ENCODE data around the gene ZNF260. TPM values are rescaled to one million over a fixed set of nuclear protein-coding genes. Genes with fewer than 3 reads are reported as not detected.

ZNF260 gene
- total RNA-seq, 1 donor from 2014 or later: 32.1 TPM

DNA sequence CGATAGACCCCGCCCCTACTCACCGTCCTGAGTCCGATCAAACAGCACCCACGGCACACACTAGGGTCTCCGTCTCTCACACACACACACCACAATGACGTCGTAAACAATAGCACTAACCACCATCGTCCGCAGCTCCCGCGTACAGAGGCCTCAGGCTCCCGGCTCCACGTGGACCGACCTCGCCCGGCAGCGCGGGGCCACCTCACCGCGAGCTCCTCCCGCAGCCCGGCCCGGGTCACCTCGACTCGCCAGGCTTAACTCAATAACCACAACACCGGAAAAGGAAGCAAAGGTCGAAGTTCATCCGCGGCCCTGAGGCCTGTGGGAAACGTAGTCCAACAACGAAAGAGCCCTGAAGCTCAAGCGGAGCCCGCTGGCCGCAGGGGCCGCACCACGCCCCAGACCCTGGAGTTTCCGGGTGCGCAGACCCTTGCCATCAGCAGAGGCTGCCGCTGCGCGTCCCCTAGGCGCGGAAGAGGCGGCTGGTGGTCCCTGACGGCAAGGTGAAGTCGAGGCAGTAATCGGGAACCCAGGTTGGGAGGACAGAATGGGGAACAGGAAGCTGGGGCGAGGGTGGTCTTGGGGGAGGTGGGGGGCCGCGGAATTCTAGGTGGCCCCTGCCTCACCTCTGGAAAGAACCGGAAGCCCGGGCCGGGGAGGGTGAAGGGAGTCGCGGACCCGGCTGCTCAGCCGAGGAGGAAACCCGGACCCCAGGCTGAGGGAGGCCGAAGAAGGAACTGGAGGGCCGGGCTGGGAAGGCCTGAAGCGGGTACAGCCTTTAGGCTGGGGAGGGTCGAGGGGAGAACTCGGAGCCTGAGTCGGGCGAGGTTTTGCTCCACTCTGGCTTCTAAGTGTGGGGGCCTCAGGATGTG, 45.2 kb upstream of the ZNF260 start, which contains the start of gene ZNF529:
TSS of gene ZNF529 (minus strand) at position 273 of the 875 bp plus-strand sequence. CDS start 946 bp downstream, outside the sequence.
- peaks cover 36% of the 10 kb centered on the region for H3K36me3 Mint-ChIP-seq (ENCODE audit: low read depth)
- peaks cover 2% of the 10 kb centered on the region for H3K9me3 Mint-ChIP-seq
- peak; percentile 88 for DNase-seq (ENCODE audit: low read depth, low spot score)
- H3K27ac Mint-ChIP-seq (ENCODE audit: unreplicated experiment): peak within 1 kb of the TSS; percentile 98
- no peaks in the 10 kb centered on the region for H3K27me3 Mint-ChIP-seq (ENCODE audit: low read depth)
- peaks cover 34% of the 10 kb centered on the region for H3K4me1 Mint-ChIP-seq
- TF ChIP-seq, protein P1, sequence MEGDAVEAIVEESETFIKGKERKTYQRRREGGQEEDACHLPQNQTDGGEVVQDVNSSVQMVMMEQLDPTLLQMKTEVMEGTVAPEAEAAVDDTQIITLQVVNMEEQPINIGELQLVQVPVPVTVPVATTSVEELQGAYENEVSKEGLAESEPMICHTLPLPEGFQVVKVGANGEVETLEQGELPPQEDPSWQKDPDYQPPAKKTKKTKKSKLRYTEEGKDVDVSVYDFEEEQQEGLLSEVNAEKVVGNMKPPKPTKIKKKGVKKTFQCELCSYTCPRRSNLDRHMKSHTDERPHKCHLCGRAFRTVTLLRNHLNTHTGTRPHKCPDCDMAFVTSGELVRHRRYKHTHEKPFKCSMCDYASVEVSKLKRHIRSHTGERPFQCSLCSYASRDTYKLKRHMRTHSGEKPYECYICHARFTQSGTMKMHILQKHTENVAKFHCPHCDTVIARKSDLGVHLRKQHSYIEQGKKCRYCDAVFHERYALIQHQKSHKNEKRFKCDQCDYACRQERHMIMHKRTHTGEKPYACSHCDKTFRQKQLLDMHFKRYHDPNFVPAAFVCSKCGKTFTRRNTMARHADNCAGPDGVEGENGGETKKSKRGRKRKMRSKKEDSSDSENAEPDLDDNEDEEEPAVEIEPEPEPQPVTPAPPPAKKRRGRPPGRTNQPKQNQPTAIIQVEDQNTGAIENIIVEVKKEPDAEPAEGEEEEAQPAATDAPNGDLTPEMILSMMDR (conservative IDR thresholded peaks at IDR 0.05): peak; percentile 18
- peak within 1 kb of the TSS; percentile 94 for H3K4me3 Mint-ChIP-seq

DNA sequence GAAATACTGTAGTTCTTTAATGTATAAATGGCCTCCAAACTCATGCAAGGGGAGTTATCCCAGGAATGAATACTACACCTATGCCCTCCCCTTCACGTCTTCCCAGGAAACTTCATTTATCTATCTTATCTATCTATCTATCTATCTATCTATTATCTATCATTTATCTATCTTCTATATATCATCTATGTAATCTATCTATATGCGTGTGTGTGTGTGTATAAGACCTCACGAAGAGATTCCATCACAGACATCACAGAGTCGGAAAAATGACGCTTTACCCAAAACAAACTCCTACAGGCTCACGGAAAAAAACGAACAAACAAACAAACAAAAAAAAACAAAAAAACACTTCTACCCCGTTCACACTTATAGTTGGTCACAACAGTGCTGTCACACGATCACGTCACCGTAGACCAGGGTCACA, 44.5 kb upstream of the ZNF260 start:
- H3K4me3 Mint-ChIP-seq: peak overlapping the region; percentile 94
- H3K27me3 Mint-ChIP-seq (ENCODE audit: low read depth): no peaks in the 10 kb centered on the region
- peak overlapping the region; percentile 98 for H3K27ac Mint-ChIP-seq (ENCODE audit: unreplicated experiment)
- TF ChIP-seq, protein P1 (conservative IDR thresholded peaks at IDR 0.05): no peak
- peaks cover 41% of the 10 kb centered on the region for H3K36me3 Mint-ChIP-seq (ENCODE audit: low read depth)
- DNase-seq (ENCODE audit: low read depth, low spot score): no peak
- peaks cover 34% of the 10 kb centered on the region for H3K4me1 Mint-ChIP-seq
- H3K9me3 Mint-ChIP-seq: peaks cover 6% of the 10 kb centered on the region

DNA sequence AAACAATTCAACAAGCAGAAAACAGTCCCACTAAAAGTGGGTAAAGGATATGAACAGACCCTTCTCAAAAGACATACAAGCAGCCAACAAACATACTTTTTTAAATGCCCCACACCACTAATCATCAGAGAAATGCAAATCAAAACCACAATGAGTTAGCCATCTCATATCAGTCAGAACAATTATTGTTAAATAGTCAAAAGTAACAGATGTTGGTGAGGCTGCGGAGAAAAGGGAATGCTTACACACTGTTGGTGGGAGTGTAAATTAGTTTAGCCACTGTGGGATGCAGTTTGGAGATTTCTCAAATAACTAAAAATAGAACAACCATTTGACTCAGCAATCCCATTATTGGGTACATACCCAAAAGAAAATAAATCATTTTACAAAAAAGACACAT, 36.3 kb upstream of the ZNF260 start:
- DNase-seq (ENCODE audit: low read depth, low spot score): no peak
- no peaks in the 10 kb centered on the region for H3K27me3 Mint-ChIP-seq (ENCODE audit: low read depth)
- H3K27ac Mint-ChIP-seq (ENCODE audit: unreplicated experiment): no peak overlapping the region
- H3K4me1 Mint-ChIP-seq: no peaks in the 10 kb centered on the region
- peaks cover 77% of the 10 kb centered on the region for H3K36me3 Mint-ChIP-seq (ENCODE audit: low read depth)
- peaks cover 28% of the 10 kb centered on the region for H3K9me3 Mint-ChIP-seq
- TF ChIP-seq, protein P1 (conservative IDR thresholded peaks at IDR 0.05): no peak
- no peak overlapping the region for H3K4me3 Mint-ChIP-seq

DNA sequence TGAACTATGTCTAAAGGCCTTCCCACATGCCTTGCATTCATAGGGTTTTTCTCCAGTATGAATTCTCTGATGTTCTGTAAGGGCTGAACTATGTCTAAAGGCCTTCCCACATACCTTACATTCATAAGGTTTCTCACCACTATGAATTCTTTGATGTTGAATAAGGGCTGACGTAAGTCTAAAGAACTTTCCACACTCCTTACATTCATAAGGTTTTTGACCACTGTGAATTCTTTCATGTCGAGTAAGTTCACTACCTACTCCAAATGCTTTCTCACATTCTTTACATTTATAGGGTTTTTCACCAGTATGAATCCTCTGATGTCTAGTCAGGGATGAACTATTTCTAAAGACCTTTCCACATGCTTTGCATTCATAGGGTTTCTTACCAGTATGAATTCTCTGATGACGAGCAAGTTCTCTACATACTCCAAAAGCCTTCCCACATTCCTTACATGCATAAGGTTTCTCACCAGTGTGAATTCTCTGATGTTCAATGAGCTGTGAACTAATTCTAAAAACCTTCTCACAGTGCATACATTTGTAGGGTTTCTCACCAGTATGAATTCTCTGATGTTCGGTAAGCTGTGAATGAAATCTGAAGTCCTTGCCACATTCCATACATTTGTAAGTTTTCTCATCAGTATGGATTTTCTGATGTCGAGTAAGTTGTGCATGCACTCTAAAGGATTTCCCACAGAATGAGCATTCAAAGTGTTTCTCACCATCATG, 19.1 kb upstream of the ZNF260 start:
- Mint-ChIP-seq H3K27ac (ENCODE audit: unreplicated experiment) (no peak overlapping the region), H3K4me3 (no peak overlapping the region), H3K27me3 (ENCODE audit: low read depth) (no peaks in the 10 kb centered on the region), H3K36me3 (ENCODE audit: low read depth) (peaks cover 88% of the 10 kb centered on the region), H3K4me1 (no peaks in the 10 kb centered on the region), H3K9me3 (peaks cover 45% of the 10 kb centered on the region)
- TF ChIP-seq, protein P1 (conservative IDR thresholded peaks at IDR 0.05): no peak
- no peak for DNase-seq (ENCODE audit: low read depth, low spot score)

DNA sequence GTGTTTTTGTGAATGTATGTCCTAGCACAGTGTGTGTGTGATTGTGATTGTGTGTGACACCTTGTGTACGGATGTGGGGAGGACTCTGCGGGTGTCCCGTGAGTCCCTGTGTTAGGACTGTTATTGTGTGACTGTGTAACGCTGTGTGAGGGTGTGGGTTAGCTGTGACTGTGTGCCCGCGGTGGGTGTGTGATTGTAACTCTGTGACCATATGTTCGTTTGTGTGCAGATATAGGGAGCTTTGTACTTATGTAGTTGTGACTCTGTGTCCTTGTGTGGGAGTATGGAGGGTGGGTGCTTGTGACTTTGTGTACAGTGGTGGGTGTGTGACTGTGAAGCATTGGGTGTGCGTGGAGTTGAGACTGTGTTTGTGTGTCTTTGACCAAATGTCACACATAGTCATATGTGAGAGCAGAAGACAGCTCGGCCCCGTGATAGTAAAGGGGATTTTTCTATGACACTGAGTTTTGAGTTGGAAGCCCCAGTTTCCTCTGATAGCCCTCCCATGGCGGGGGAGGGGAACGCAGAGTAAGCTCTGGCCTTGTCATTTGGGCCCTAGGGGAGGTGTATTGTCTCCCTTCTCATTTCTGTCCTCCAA, 949 bp upstream of the ZNF260 start:
- TF ChIP-seq, protein P1 (conservative IDR thresholded peaks at IDR 0.05): no peak
- peaks cover 21% of the 10 kb centered on the region for H3K4me1 Mint-ChIP-seq
- peak overlapping the region; percentile 100 for H3K27ac Mint-ChIP-seq (ENCODE audit: unreplicated experiment)
- H3K27me3 Mint-ChIP-seq (ENCODE audit: low read depth): peaks cover 3% of the 10 kb centered on the region
- H3K36me3 Mint-ChIP-seq (ENCODE audit: low read depth): peaks cover 52% of the 10 kb centered on the region
- DNase-seq (ENCODE audit: low read depth, low spot score): no peak
- H3K4me3 Mint-ChIP-seq: peak overlapping the region; percentile 99
- peaks cover 20% of the 10 kb centered on the region for H3K9me3 Mint-ChIP-seq

Measured in neural crest cell (in vitro differentiated cells).